DMS53 treated with DMSO at 0.1 percent for 48 hours (cell line): ENCODE data around the gene CDRT15.
"Not testable (repeated sequence)": the region's sequence is repeated elsewhere in the genome, so short reads cannot be mapped to it uniquely, and the experiment has no call there.

Source experiments
- DNase-seq: peaks from one replicate; lab custom pipeline; 2025; ENCODE audit not compliant: unreplicated experiment; lab: John Stamatoyannopoulos, UW

CDRT15 gene

DNA sequence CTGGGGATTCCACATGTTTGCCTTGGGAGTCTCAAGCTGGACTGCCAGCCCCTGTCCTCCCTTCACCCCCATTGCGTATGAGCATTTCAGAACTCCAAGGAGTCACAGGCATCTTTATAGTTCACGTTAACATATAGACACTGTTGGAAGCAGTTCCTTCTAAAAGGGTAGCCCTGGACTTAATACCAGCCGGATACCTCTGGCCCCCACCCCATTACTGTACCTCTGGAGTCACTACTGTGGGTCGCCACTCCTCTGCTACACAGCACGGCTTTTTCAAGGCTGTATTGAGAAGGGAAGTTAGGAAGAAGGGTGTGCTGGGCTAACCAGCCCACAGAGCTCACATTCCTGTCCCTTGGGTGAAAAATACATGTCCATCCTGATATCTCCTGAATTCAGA, 28.9 kb downstream of the CDRT15 start:
- no peak for DNase-seq

DNA sequence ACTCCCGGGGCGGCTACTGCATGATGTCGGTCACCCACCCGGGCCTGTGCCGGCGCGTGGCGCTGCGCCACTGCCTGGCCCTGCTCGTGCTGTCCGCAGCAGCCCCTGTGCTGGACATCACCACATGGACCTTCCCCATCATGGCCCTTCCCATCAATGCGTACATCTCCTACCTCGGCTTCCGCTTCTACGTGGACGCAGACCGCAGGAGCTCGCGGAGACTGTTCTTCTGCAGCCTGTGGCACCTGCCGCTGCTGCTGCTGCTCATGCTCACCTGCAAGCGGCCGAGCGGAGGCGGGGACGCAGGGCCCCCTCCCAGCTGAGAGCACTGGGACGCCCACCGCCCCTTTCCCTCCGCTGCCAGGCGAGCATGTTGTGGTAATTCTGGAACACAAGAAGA, 29.8 kb downstream of the CDRT15 start:
- no peak for DNase-seq

DNA sequence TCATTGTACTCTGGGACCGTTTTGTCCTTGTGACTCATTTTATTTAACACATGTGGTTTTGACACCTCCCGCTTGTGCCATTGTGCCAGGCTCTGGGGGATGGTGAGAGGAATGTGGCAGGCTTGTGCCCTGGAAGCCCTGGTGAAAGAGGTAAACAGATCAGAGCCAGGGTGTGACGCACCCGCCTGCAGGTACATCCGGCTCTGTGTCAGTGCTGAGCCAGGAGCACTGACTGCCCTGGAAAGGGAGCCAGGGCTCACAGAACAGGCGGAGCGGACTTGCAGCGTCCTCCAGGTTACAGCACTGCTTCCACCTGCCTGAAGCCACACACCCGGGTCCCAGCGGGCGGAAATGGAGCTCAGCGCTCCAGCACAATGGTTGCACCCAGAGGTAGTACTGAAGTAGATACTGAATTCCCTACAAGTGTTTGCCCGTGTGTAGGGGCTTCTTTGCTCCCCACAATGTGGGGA, 30.6 kb downstream of the CDRT15 start:
- DNase-seq = no peak

DNA sequence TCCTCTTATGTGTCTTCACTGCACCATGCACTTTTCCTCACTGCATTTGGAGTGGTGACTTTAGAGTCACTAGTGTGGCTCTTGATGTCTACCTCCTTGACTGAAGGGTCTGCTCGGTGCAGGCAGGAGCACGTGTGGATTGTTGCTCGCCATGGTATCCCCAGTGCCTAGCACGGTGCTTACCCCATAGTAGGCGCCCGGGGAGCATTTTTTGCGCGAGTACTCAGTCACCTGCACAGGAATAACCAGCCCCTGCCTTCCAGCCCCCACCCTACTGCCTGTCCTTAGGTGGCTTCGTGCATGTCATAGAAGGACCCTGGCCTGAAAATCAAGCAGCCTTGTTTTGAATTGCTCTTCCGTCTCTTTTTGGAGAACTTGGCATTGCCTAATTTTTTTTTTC, 31.3 kb downstream of the CDRT15 start:
- DNase-seq = no peak

DNA sequence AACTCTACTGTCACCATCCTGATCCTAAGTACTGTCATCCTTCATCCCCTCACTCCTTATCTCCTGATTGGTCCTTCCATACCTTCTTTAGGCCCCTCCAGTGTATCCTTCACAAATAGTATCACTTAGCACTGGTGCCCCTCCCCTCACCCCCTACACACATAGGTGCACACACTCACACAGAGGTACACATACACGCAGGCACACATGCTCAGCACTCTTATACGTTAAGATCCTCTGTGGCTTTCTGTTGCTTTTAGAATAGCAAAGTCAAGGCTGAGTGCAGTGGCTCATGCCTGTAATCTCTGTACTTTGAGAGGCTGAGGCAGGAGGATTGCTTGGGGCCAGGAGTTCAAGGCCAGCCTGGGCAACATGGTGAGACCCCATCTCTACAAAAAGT, 32.1 kb downstream of the CDRT15 start:
- DNase-seq = no peak

DNA sequence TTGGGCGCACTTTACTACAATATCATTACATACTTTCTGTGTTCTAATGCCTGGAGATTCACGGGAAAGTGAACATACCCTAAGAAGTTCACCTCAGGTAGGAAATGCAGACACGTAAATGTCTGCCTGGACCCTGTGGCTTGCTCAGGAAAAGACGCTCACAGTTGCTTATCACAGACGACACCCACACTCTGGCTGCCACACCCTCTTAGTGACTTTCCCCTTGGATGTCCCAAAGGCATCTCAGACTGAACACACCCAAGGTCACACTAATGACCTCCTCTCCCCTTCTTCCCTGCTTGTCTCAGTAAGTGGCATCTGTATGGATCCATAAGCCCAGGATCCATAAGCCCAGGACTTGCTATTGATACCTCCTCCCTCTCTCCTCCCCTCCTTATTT, 32.6 kb downstream of the CDRT15 start:
- DNase-seq = no peak

DNA sequence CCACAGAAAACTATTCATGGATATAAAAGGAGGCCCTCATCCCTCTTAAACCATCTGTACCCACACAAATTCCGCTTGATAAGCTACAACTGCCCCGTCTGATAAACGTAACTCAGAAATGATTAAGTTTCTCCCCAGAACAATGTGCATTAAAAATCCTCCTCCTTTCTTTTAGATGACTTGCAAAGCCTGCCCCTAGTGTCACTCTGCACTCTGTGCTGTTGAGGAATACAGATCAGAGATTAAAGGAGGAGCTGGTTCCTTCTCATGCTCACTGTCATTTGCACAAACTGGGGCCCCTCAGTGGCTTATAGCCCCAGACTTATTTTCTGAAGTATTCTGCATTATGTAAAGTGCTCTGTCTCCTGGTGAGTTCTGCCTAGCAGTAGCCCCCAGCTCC, 33.3 kb downstream of the CDRT15 start:
- DNase-seq = no peak

DNA sequence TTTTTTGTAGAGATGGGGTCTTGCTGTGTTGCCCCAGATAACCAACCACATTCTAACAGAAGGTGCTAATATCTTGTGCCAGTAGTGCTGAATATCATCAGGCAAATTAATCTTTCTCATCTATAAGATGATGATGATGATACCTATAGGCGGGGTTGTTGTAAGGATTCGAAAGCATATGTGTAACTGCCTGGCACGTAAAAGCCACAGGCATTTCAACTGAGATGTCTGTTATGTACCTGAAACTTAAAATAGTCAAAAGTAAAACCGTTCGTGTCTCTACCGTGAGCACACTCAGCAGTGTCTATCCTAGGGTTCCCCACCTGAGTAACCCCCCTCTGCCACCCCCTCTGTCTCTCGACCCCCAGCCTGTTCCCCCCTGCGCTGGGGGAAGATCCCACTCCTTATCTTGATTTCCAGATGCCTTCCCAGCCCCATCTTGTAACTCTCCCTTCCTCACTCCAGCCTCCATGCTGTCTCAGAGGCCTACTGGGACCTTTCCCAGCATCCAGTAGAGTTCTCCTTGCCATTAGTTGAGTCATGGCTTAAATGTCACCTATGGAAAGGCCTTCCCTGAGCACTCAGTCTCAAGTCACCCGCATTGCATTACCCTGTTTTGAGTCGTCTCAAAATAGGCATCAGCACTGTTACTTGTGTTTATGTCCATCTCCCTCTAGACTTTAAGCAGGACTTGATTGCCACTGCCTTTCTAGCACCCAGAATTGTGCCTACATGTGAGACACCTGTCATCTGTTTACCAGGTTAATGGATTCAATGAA, 34.1 kb downstream of the CDRT15 start:
- no peak for DNase-seq

DNA sequence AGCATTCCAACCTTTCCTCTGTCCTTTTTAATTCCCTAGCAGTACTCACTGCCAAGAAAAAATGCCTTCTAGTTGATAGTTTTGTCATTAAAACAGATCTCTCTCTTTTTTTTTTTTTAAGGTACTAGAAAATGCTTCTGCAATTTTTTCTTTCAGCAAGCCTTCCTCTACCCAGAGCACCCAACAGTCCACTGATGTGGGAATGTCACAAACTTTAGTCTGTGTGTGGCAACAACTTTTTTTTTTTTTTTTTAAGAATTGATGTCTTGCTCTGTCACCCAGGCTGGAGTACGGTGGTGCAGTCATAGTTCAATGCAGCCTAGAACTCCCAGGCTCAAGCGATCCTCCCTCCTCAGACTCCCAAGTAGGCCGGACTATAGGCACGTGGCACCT, 34.7 kb downstream of the CDRT15 start:
- no peak for DNase-seq

DNA sequence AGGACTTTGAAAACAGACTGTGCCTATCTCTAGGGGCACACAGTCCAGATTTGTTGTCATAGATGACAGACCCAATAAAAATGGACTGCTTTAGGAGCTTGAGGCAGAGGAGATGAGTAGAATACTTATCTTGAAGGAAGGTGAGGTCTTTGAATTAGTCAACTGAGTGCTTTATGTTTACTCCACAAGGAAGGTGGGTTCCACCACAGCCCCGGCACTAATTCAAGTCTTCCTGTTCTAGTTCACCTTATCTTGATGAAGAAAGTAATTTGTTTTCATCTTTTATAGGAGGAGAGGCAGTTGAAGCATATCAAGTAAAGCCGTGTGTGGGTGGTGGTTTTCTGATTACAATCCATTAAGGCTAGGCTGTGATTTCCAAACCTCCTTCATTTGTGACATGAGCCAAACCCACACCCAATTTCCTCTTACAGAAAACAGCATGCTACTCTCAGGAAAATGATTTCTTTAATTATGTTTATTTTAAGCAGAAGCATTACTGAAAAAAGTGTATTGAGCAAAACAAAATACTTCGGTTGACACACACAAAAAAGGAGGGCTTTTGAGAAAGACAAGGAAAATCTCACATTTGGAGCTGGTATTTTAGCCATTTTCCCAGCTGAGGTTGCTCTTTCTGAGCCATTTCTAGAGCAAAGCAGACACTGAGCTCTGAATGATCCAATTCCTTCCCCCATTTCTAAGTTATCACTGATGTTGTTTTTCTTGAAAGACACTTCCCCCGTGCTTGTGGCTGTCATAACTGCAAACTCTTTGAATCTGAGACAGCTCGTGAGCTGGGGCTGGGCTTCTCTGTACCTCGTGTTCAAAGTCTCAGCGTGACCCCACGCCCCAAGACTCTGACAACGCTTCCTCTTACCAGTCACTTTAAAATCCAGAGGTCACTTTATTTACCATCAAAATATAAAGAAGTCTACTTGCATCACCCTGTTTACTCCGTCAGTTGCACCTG, 35.4 kb downstream of the CDRT15 start:
- no peak for DNase-seq

DNA sequence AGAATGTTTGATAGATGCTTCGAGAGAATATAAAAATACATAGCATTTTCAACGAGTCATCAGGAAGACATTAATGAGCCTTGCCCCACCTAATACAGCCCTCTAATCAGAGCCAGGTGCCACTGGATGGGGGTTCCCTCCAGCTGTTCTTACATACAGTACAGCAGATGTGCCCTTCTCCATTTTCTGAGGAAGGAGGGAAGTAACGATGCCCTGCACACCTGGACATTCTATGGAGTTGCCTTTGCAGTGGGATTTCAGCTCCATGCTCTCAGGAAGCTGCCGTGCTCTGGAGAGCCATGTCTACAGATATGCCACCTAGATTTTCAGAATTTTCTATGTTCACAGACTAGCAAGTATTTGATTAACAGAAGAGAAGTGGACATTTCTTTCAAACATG, 36.3 kb downstream of the CDRT15 start:
- no peak for DNase-seq

DNA sequence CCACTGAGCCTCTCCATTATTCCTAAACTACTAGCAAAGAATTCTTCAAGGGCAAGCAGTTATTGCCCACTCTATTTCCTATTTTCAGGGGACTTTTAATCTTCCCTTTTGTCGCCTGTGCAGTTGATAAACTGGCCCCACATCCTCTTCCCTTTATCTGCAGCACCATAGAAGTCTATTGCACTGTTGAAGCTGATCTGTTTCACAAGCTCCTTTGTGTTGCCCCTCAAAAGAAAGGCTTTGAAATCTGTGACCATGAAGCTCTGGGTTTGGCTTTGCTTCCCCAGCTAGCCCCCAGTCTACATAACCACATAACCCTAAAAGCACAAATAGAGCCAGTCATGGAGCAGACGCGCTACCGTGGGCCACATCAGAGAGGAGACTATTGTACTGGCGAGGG, 37.1 kb downstream of the CDRT15 start:
- DNase-seq = no peak

DNA sequence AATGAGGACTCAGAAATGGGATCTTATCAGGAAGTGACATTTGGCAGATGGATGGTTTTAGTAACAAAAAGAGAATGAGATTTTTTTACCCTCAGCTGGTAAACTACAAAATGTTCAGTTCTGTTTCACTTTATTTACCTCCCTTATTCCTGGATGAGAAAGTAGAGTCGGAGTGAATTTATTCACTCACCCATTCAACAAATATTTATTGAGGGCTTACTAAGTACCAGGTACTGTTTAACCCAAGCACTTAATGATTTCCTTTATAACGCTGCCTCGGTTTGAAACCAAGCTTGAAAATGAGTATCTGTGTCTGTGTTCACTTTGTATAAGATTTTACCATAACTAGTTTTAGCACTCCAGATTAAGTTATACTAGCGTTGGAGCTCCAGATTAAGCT, 38.1 kb downstream of the CDRT15 start:
- no peak for DNase-seq

DNA sequence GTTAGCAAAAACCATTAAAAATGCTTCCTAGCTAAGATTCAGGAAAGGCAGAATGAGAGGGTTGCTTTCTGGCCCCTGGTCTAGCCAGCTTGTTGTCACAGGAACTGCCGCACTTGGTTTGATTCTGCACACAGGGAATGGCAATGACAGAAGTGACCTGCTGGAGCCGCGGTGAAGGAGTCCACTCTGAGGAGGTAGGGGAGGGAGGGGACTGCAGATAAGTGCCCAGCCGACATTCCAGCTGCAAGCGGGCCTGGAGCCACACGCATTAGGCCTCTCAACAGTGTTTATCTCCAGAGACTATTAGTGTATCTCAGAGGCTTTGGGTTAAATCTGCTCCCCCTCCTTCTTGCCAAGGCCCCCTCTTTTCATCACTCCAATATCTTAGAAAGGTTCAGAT, 38.6 kb downstream of the CDRT15 start:
- no peak for DNase-seq

DNA sequence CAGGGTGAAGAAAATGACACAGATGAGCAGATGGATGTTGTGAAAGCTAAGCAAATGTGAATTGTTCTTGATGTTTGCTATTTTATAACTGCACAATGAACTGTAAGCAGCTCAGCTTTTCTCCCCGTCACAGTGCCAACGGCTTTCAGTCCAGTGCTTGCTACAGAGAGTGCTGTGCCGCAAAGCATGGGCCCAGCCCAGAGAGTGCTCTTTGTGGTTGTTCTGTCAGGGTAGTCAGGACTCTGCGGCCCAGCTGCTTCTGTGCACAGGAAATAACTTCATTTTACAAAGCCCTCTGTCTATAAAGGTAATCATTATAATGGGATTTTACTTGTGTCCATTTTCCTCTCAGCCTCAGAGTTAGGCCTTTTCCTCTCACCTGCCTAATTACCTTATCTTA, 39.1 kb downstream of the CDRT15 start:
- DNase-seq = no peak

DNA sequence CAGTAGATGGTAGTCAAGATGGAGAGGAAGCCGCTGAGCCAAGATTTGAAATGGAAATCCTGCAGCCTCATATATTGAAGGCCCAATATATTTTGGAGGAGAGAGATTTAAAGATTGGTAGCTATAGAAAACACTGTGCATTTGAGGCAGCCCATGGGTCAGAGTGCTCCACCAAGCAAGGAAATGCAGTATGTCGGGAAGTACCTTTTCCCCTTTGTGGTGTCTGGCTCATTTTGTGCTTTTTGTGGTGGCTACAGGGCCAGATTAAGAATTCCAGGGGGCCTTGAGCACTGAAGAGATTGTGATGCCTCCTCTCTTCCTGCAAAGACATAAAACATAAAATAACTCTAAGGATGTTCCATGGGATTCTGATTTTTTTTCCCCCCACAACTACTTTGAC, 39.6 kb downstream of the CDRT15 start:
- DNase-seq = no peak

DNA sequence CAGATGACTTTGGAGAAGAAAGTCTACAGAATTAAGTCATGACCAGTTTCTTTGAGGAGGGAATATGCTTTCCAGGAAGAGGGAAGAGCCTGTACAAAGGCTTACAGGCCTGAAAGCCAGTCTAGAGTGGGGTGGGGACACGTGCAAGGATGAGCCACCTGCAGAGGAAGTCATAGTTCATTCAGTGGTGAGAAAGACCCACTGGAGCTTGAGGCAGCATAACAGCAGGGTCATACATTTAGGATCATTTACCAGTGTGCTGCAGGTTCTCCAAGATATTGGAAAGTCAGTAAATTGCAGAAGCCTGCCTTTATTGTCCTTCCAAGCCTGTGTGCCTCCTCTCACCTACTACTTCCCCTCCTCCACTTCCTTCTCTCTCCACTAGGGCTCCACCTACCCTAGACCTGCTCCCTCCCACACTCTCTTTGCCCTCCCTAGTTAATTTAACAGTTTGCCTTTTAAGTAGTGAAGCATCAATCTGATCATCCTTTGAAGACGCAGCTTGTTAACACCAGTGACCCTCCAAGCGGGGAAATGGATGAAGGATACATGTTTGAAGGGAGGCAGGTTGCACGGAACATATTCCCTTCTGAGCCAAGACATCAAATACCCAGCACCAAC, 40.2 kb downstream of the CDRT15 start:
- DNase-seq = no peak

DNA sequence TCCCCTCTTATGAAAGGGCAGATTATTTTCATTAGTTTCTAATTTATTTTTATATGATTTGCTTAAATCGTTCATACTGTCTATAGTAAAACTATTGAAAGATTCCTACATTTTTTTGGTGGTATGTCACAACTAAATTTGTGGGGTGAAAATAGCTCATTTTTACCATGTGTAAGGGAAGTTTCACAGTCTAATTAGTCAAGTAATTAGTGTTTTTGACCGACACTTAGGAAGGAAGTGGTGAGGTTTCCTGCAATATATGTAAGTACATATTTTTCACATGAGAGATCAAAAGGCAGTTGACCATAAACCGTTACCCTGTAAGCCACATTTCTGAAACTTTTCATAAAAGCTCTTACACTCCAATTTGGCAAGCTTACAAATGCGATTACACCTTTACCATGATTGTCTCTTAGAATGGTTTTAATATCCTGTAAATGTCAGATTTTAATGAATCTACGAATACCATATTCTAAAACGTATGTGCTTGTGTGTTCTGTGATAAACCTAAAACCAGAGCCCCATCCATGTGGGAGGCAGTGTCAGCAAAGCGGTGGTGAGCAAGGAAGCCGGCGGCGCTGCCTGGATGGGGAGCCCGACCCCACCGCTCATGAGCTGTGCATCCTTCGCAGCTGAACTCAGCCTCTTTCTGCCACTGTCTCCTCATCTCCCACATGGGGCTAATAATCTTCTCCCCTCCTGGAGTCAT, 43.9 kb downstream of the CDRT15 start:
- DNase-seq = not testable (repeated sequence)

DNA sequence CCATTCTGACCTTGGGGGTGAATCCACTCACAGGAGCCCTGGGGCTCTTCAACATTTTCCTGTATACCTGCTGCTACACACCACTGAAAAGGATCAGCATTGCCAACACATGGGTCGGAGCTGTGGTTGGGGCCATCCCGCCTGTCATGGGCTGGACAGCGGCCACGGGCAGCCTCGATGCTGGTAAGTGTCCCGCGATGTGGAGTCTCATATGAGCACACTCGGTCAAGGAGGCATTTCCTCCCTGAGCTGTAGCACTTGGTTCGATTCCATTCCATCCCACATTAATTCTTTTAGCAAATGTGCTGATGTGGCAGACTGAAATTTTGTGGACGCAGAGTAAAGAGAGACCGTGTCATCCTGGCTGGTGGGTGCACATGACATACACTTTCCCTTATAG, 44.6 kb downstream of the CDRT15 start:
- not testable (repeated sequence) for DNase-seq

DNA sequence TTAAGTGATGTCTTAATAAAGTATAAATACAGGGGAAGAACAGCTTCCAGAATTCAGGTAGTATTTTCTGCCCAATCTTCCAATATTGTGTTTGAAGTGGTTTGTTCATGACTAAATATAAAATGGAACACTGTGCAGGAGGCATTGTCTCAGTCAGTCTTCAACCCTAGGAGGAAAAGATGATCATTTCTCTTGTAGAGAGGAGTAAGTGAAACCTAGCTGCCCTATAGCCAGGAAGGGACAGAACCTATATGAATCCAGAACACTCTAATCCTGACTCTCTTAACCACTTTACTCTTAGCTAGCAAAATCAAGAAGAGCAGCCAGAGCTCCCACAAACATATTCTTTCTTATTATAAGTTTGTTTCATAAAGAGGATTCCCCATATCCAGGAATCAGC, 45.2 kb downstream of the CDRT15 start:
- DNase-seq = not testable (repeated sequence)

DNA sequence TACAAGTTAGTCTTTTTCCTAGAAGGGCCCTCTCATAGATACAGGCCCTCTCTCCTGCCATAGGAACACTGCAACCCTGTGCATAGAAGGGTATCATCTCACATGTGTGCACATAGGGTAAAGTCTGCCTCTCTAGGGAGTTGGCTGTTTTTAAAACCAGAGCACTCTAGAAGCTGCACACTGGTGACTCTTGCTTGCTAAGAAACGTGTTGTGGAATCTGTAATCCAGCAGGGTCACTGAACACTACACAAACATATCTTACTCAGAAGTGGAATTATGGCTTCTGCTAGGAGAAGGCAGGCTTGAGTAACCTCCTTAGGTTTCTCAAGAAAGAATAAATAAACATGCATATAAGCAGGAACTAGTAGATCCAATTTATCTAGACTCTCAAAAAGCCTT, 45.9 kb downstream of the CDRT15 start:
- DNase-seq = not testable (repeated sequence)
